ENCODE data around the gene CALD1.

Gene CALD1

GRCh38 chr7:134788191-134788590 is 8.8 kb downstream of the CALD1 start:
- no peak for DNase-seq

- DNase-seq = no peak
These were observed 10.7 kb downstream of the CALD1 start for GRCh38 chr7:134789967-134790685.

- DNase-seq = no peak
These were observed 13.5 kb downstream of the CALD1 start for GRCh38 chr7:134792968-134793367.

- DNase-seq = no peak
These were observed 15.8 kb downstream of the CALD1 start for GRCh38 chr7:134795231-134795630.

GRCh38 chr7:134798155-134798554 is 18.7 kb downstream of the CALD1 start:
- no peak for DNase-seq

- DNase-seq = no peak
These were observed 19.9 kb downstream of the CALD1 start for GRCh38 chr7:134799377-134799776.

- DNase-seq = no peak
These were observed 23.3 kb downstream of the CALD1 start for GRCh38 chr7:134802762-134803161.

- no peak for DNase-seq
These were observed 24.9 kb downstream of the CALD1 start for GRCh38 chr7:134804351-134804750.

- DNase-seq = no peak
These were observed 25.4 kb downstream of the CALD1 start for GRCh38 chr7:134804854-134805253.

GRCh38 chr7:134806197-134806596 is 26.8 kb downstream of the CALD1 start:
- DNase-seq = no peak

- DNase-seq = no peak
These were observed 30.2 kb downstream of the CALD1 start for GRCh38 chr7:134809616-134810015.

GRCh38 chr7:134811765-134812164 is 32.3 kb downstream of the CALD1 start:
- no peak for DNase-seq

GRCh38 chr7:134813663-134814396 is 34.4 kb downstream of the CALD1 start:
- no peak for DNase-seq

- no peak for DNase-seq
These were observed 35.4 kb downstream of the CALD1 start for GRCh38 chr7:134814730-134815364.

- DNase-seq = no peak
These were observed 39.3 kb downstream of the CALD1 start for GRCh38 chr7:134818613-134819345.

- DNase-seq = no peak
These were observed 40.0 kb downstream of the CALD1 start for GRCh38 chr7:134819401-134819800.

- no peak for DNase-seq
These were observed 40.9 kb downstream of the CALD1 start for GRCh38 chr7:134820295-134820694.

- DNase-seq = no peak
These were observed 41.3 kb downstream of the CALD1 start for GRCh38 chr7:134820778-134821177.

- no peak for DNase-seq
These were observed 44.0 kb downstream of the CALD1 start for GRCh38 chr7:134823400-134823799.

- DNase-seq = no peak
These were observed 46.2 kb downstream of the CALD1 start for GRCh38 chr7:134825666-134826065.

- no peak for DNase-seq
These were observed 46.7 kb downstream of the CALD1 start for GRCh38 chr7:134826105-134826504.

- DNase-seq = no peak
These were observed 48.0 kb downstream of the CALD1 start for GRCh38 chr7:134827436-134827835.

GRCh38 chr7:134827889-134828288 is 48.5 kb downstream of the CALD1 start:
- no peak for DNase-seq

Data from MV-4-11 (cell line).